ENCODE measurements around the gene GPR63.

GPR63 gene

GRCh38 chr6:96749891-96750290 is 87.4 kb downstream of the GPR63 start:
- TF ChIP-seq Cebpa-rat (IDR thresholded peaks at IDR 0.05): no peak
- H3K4me2 ChIP-seq: no peak overlapping the region
- H4K20me1 ChIP-seq: no peaks in the 10 kb centered on the region
- H3K27ac ChIP-seq: no peak overlapping the region
- H3K36me3 ChIP-seq: no peaks in the 10 kb centered on the region
- H3K9me3 ChIP-seq (replicated peaks in 1 of 11): peaks cover 0 to 10% (median 6%) of the 10 kb centered on the region in 11 experiments; a peak in 12 of 22 replicates
- no peak overlapping the region for H3K9ac ChIP-seq
- no peak overlapping the region for H3K4me3 ChIP-seq
- no peaks in the 10 kb centered on the region for H3K27me3 ChIP-seq
- no peaks in the 10 kb centered on the region for H3K4me1 ChIP-seq

Measured in BLaER1 treated with 17β-estradiol and CSF1 and Interleukin-3, amounts not matched to agents 10 nM and 100 nM (cell line).